ENCODE measurements around the gene BAIAP2. TPM values are rescaled to one million over a fixed set of nuclear protein-coding genes. Genes with fewer than 3 reads are reported as not detected.

The BAIAP2 gene
- total and polyA plus RNA-seq, 12 donors, result 9.5 to 25.8 (median 15.6) TPM

- peaks cover 0 to 7% (median 0%) of the 10 kb centered on the region in 9 donors for H3K36me3 ChIP-seq
- peak overlapping the region in 4 of 10 donors; percentile 11 to 34 (median 26) for H3K4me3 ChIP-seq
- 68 to 70% methylated on average over 26 of the region's 26 CpGs for WGBS, 2 donors
Measured at GRCh38 chr17:81049973-81050551, 15.1 kb downstream of the BAIAP2 start.

DNA sequence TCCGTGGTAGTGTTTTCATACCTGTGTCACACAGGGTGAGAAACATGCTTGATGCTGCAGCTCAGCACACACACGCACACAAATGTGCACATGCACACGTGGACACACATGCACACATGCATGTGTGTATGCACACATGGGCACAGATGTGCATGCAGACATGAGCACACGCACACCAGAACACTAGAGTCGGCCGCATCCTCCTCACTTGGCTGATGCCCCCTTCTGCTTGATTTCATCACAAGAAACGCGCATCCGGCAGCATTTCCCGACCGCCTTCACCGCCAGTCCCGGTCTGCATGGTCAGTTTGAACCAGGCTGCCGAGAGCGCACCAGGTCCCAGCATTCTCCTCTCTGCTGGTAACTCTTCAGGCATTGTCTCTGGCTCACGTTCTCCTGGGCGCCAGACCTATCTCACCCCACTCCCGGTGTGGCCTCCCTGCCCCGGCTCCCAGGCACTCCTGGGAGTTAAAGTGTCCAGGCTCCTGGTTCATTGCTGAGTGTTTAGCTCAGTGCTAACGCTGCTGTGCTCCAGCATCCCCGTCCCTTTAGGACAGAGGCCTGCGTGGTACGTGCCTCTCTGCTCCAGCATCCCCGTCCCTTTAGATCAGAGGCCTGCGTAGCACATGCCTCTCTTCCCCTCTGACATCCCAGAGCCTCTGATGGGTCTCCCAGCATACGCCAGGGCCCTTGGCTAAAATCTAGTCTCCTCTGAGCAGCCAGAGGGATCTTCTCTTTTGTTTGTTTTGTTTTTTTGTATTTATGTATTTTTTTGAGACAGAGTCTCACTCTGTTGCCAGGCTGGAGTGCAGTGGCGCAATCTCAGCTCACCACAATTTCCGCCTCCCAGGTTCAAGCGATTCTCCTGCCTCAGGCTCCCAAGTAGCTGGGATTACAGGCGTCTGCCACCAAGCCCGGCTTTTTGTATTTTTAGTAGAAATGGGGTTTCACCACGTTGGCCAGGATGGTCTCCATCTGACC is 16.0 kb downstream of the BAIAP2 start:
- 79 to 90% methylated on average over 32 of the region's 32 CpGs for WGBS, 2 donors
- intact Hi-C loops (cut with DNase I), result no loop called here
- peak overlapping the region in 6 of 10 donors; percentile 60 to 87 (median 76) for H3K27ac ChIP-seq
- ATAC-seq, result no peak
- no peaks in the 10 kb centered on the region for H3K27me3 ChIP-seq
- no peaks in the 10 kb centered on the region for H3K9me3 ChIP-seq
- H3K4me1 ChIP-seq, result peaks cover 3 to 76% (median 65%) of the 10 kb centered on the region in 9 donors
- TF ChIP-seq, protein P1, sequence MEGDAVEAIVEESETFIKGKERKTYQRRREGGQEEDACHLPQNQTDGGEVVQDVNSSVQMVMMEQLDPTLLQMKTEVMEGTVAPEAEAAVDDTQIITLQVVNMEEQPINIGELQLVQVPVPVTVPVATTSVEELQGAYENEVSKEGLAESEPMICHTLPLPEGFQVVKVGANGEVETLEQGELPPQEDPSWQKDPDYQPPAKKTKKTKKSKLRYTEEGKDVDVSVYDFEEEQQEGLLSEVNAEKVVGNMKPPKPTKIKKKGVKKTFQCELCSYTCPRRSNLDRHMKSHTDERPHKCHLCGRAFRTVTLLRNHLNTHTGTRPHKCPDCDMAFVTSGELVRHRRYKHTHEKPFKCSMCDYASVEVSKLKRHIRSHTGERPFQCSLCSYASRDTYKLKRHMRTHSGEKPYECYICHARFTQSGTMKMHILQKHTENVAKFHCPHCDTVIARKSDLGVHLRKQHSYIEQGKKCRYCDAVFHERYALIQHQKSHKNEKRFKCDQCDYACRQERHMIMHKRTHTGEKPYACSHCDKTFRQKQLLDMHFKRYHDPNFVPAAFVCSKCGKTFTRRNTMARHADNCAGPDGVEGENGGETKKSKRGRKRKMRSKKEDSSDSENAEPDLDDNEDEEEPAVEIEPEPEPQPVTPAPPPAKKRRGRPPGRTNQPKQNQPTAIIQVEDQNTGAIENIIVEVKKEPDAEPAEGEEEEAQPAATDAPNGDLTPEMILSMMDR (IDR thresholded peaks at IDR 0.05), result no peak
- DNase-seq, result no peak
- peak overlapping the region in 2 of 10 donors; percentile 11 to 25 for H3K4me3 ChIP-seq
- H3K36me3 ChIP-seq, result peaks cover 0 to 7% (median 0%) of the 10 kb centered on the region in 9 donors

More at GRCh38 chr17:81049973-81050551, 15.1 kb downstream of the BAIAP2 start:
- Histone ChIP-seq H3K4me1 (peaks cover 11 to 84% (median 74%) of the 10 kb centered on the region in 9 donors), H3K27ac (peak overlapping the region in 9 of 10 donors; percentile 2 to 73 (median 56)), H3K27me3 (no peaks in the 10 kb centered on the region), H3K9me3 (no peaks in the 10 kb centered on the region)
- TF ChIP-seq, protein P1 (IDR thresholded peaks at IDR 0.05), result no peak
- peak in 1 of 2 donors; percentile 65 for DNase-seq
- intact Hi-C loops (cut with DNase I), result no loop called here
- peak in 7 of 8 donors; percentile 23 to 47 (median 35) for ATAC-seq

DNA sequence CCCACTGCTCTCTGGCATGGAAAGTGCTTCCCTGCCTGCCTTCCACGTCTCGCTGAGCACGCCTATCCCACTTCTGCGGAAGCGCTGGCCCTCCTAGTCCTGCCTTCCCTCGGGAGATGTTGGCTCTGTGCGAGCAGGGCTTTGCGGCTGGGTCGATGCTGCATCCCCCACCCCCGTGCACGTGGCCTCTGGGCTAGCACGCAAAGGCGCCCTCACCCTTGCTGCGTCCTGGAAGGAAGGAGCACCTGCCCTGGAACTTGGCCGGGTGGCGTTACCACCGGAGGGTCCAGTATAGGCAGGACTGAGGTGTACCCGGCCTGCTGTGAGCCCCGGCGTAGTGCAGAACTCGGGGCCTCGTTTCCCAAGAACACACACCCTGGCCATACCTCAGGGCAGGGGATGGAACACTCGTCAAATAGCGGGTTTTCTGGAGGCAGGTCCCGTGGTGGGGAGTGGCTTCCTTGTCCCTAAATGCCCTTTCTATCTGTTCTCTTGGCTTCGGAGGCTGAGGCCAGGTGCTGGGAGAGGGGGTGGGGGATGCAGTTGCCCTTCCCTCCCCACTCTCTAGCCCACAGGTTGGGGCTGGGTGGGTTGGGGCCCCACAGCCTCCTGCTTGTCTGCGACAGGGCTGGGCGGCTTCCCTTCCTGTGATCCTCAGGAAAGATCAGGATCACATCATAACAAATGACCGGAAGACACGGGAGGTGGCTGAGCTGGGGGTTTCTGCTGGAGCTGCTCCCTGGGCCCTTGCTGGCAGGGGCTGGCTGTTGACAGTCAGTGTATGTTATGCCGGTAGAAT is 17.4 kb downstream of the BAIAP2 start:
- no peak for DNase-seq
- WGBS, 2 donors, result 64 to 65% methylated on average over 31 of the region's 31 CpGs
- intact Hi-C loops (cut with DNase I), result no loop called here
- H3K27ac ChIP-seq, result peak overlapping the region; percentile 2 to 87 (median 74)
- TF ChIP-seq, protein P1 (IDR thresholded peaks at IDR 0.05), result no peak
- no peaks in the 10 kb centered on the region for H3K9me3 ChIP-seq
- H3K4me3 ChIP-seq, result peak overlapping the region in 4 of 10 donors; percentile 3 to 32 (median 10)
- no peaks in the 10 kb centered on the region for H3K27me3 ChIP-seq
- H3K36me3 ChIP-seq, result peaks cover 0 to 7% (median 0%) of the 10 kb centered on the region in 9 donors
- ATAC-seq, result peak; percentile 11 to 59 (median 34)
- peaks cover 6 to 72% (median 64%) of the 10 kb centered on the region in 9 donors for H3K4me1 ChIP-seq

Data from heart right ventricle (tissue), 16 donors.